Cardiac fibroblast (primary cell): ENCODE measurements around the gene EXOC3L2.

Experiments used
- DNase-seq, 2 donors: peaks; one replicate each; pipeline versions ENCODE4 v3.0.0 to v3.0.0-alpha.2; 2010; ENCODE audit warnings: low read depth in 2 of 2
- H3K4me3 ChIP-seq, 2 donors: replicated peaks in 1 of 2; 1 replicate in 1 of 2; 2 replicates in 1 of 2; pipeline ENCODE4 v1.5.1; 2011; ENCODE audit warnings: low read depth in 2 of 2, low read length in 2 of 2, mild to moderate bottlenecking in 2 of 2, moderate library complexity in 1 of 2
- CTCF ChIP-seq: IDR thresholded peaks from one replicate; pipeline ENCODE4 v1.5.1; 2011; ENCODE audit warnings: low read depth, mild to moderate bottlenecking, low read length, inconsistent platforms

The EXOC3L2 gene

DNA sequence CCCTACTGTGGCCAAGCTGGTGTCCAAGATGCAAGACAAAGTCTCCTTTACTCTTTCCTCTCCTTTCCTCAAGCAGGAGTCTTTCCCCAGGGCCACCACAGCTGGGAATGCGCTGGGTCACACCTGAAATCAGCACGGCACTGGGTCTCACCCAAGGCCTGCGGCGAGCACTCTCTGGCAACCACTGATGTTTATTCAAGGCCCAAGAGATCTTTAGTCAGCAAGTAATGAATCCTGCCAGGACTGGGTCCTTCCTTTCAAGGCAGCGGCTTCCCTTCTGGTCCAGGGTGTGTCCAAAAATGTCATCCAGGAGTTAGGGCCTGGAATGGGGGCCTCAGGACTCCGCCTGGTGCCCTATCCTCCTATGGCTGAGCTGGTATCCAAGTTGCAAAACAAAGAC lies 42.6 kb downstream of the EXOC3L2 start:
- H3K4me3 ChIP-seq, result no peak overlapping the region
- no peak for TF ChIP-seq CTCF

DNA sequence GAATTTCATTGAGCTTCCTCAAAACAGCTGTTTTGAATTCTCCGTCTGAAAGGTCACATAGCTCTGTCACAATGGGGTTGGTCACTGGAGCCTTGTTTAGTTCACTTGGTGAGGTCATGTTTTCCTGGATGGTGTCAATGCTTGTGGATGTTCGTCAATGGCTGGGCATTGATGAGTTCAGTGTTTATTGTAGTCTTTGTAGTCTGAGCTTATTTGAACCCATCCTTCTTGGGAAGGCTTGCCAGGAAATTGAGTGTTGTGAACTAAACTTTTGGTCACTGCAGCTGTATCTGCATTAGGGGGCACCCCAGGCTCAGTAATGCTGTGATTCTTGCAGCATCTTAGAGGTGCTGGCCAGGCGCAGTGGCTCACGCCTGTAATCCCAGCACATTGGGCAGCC lies 44.6 kb downstream of the EXOC3L2 start:
- DNase-seq, result peak; percentile 43 to 75
- peak; percentile 21 for TF ChIP-seq CTCF
- no peak overlapping the region for H3K4me3 ChIP-seq

More for the DNA sequence above, 42.6 kb downstream of the EXOC3L2 start:
- no peak for DNase-seq

DNA sequence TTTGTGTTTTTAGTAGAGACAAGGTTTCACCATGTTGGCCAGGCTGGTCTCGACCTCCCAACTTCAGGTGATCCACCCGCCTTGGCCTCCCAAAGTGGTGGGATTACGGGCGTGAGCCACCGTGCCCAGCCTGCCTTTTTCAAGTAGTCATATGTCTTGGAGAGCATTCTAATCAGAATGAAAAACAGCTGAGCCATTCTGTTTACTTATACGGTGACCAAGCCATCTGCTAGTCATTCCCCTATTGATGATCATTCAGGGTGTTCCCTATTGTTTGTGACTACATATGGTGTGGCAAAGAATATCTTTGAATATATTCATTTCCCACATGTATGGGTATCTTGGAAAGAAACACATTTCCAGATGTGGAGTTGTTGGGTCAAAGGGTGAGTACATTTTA lies 49.4 kb downstream of the EXOC3L2 start:
- no peak for DNase-seq
- TF ChIP-seq CTCF, result no peak
- no peak overlapping the region for H3K4me3 ChIP-seq

GRCh38 chr19:45191375-45191774 lies 53.8 kb downstream of the EXOC3L2 start:
- no peak for DNase-seq
- TF ChIP-seq CTCF, result no peak

DNA sequence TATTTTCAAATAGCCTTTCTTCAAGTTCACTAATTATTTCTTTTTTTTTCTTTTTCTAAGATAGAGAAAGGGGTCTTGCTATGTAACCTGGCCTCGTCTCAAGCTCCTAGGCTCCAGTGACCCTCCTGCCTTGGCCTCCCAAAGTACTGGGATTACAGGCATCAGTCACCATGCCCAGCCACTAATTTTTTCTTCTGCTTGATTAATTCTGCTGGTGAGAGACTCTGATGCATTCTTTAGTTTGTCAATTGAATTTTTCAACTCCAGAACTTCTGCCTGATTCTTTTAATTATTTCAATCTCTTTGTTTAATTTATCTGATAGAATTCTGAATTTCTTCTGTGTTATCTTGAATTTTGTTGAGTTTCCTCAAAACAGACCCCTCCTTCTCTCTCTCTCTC lies 55.2 kb downstream of the EXOC3L2 start:
- DNase-seq, result no peak
- no peak for TF ChIP-seq CTCF
- H3K4me3 ChIP-seq, result no peak overlapping the region

More at GRCh38 chr19:45191375-45191774, 53.8 kb downstream of the EXOC3L2 start:
- no peak overlapping the region for H3K4me3 ChIP-seq

GRCh38 chr19:45187421-45188100 lies 57.6 kb downstream of the EXOC3L2 start:
- TF ChIP-seq CTCF, result peak; percentile 62
- peak in 1 of 2 donors; percentile 15 for DNase-seq
- no peak overlapping the region for H3K4me3 ChIP-seq
